Measurements from ENCODE around the gene ACIN1.

ACIN1 gene

DNA sequence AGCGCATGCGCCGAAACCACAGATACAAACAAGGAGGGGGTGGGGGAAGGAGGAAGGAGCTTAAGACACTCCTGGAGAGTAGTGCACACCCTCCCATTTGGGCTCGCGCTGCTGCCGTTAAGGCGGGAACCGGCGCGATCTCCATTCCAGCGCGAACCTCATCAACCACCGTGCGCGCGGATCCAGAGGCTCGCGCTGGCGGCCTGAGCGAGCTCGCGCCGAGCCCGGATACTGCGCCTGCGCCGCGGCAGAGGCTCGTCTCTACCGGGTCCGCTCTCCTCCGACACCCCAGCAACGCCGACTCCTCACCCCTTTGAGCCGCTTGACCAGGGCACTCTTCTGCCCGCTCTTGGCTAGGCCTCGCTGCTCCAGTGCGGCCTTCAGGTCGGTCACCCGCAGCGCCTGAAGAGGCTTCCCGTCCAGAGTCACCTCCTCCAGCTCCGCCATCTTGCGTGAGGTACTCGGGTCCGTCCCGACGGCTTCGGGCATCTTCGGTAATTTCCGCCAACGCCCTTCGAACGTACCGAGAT, at the start of gene ACIN1:
TSS of gene ACIN1 (minus strand) at position 471 of the 530 bp plus-strand sequence. CDS start at position 447, 24 bp downstream.
- no peak for DNase-seq

GRCh38 chr14:23143911-23144310, 49.0 kb upstream of the ACIN1 start:
- no peak for DNase-seq

GRCh38 chr14:23142826-23143225, 47.9 kb upstream of the ACIN1 start:
- no peak for DNase-seq

DNA sequence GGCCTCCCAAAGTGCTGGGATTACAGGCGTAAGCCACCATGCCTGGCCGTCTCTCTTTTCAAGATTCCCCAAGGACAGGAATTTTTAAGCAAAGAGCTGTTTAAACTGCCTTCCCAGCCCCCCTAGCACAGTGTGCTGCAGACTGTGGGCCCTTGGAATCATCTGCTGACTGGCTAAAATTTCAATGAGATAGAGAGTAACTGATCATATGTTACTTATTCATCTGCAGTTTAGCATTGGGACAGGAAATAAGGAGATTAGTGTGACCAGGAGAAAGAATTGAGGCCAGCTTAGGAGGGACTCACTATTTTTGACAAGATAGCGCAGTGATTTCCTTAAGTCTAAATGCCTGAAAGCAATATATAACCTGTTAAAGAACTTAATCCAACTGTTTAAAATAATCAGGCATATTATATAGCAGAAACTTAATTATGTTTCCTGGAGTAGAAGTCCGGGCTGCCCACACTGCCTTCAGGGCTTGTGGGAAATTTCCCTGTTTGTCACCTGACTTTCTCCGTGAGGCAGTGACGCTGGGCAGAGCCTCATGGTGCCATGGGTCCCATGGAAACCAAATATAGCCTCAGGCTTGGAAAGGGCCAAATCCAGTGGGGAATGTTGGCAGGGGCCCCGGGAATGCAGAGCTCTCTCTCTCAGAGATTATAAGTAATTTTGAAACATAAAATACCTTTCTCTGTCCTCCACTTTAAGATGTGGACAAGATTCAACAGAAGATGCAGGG, 46.9 kb upstream of the ACIN1 start:
- DNase-seq = no peak

DNA sequence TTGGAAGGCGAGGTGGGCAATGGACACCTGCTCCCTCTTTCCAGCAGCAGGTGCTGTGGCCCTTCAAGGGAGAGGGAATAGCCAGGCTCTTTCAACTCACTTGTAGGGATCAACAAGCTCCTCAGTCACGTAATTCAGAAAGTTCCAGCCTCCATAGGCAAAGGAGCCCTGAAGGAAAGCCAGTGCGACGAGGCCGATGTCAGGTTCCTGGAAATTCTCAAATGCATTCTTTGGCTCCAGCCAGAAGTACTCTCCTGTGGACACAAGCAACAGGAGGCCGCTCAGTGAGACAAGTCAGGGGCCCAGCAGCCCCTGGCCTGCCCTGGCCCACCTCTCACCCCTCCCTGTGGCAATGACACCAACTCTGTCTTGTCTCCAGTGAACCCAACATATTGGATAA, 45.4 kb upstream of the ACIN1 start:
- DNase-seq = no peak

DNA sequence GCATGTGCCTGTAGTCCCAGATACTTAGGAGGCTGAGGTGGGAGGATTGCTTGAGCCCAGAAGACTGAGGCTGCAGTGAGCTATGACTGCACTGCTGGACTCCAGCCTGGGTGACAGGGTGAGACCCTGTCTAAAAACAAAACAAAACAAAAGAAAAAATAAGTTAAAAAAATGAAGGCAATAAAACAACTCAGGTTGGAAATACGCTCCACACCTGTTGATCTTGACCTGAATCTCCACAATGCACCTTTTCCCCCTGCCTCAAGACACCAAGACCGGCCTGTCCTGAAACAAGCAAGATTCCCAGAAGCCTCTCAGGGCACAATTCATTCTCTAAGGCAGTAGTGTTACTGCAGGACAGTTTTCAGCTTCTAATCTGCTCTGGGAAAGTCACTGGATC, 44.9 kb upstream of the ACIN1 start:
- no peak for DNase-seq

- no peak for DNase-seq
Observed at GRCh38 chr14:23137813-23138535, 43.0 kb upstream of the ACIN1 start.

DNA sequence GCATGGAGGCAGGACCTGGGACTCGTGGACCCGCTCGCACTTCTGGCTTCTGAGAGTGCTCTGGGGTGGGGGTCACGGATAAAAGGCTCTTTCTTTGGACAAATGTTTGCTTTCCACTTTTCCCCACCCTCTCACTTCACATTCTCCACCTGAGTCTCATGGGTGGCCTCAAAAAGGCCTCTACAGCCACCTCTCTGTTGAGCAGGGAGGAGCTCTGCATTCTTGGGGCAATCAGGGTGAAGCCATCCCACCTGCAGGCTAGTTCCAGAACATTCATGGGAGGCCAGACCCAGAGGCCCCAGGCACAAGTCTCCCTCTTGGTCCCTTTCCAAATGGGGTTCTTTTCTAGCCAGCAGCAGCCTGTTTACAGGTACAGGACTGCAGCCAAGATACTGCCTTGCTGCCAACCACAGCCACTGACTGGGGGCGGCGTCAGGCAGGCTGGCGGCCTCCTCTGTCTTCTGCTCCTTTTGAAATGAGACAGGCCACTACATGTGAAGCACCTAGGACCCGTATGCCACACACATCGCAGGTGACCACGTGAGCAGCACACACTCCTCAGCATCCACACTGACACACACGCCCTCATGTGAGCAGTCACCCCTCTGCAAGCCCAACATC, 42.4 kb upstream of the ACIN1 start:
- no peak for DNase-seq

DNA sequence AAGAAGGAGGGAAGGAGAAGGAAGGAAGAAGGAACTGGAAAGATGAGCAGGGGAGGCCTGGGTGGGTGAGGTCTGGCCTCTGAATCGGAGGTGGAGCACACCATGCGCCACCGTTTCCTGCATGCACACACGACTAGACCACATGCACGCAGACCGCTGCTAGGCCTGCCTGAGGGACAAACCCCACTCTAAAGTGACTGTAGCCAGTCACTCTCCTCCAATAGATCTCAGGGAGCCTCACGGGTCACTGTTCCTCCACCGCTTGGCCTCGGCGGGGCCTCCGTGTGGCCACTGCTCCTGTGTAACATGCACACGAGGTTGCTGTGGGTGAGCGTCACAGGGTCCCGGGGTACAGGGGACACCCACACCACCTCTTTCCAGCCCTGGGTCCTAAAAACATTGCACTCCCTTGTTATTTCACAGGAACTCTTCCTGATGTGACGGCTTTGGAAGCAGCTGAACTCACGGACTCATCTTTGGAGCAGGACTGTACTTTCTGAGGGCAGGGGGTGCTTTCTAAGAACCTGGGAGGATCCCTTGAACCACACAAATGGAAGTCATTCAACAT, 41.7 kb upstream of the ACIN1 start:
- DNase-seq = no peak

GRCh38 chr14:23132970-23133369, 38.0 kb upstream of the ACIN1 start:
- no peak for DNase-seq

GRCh38 chr14:23131482-23131881, 36.5 kb upstream of the ACIN1 start:
- DNase-seq = no peak

GRCh38 chr14:23130871-23131270, 35.9 kb upstream of the ACIN1 start:
- no peak for DNase-seq

DNA sequence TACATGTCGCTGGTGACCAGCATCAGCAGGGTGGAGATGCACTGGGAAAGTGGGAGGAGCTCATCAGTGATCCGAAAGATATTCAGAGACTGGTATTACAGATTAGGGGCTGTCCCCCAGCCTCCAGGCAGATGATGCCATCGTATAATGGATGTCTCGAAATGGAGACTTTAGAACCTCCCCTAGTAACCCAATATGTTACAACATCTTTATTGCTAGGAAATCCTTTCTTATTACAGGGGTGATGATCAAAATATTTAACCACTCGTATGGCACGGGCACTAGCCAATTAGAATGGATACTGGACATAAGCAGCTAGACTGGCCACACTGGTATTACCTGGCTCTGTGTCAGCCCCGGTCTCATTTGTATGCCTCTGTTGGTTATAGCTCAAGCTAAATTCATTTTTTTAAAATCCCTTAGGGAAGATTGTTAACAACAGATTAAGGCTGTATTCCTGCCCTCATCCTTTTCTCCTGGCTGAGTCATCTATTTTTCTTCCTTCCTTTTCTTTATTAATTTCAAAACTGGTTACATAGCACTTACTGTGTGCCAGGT, 34.9 kb upstream of the ACIN1 start:
- DNase-seq = no peak

GRCh38 chr14:23128969-23129758, 34.2 kb upstream of the ACIN1 start:
- no peak for DNase-seq

GRCh38 chr14:23127861-23128260, 32.9 kb upstream of the ACIN1 start:
- no peak for DNase-seq

GRCh38 chr14:23126548-23127278, 31.8 kb upstream of the ACIN1 start:
- no peak for DNase-seq

DNA sequence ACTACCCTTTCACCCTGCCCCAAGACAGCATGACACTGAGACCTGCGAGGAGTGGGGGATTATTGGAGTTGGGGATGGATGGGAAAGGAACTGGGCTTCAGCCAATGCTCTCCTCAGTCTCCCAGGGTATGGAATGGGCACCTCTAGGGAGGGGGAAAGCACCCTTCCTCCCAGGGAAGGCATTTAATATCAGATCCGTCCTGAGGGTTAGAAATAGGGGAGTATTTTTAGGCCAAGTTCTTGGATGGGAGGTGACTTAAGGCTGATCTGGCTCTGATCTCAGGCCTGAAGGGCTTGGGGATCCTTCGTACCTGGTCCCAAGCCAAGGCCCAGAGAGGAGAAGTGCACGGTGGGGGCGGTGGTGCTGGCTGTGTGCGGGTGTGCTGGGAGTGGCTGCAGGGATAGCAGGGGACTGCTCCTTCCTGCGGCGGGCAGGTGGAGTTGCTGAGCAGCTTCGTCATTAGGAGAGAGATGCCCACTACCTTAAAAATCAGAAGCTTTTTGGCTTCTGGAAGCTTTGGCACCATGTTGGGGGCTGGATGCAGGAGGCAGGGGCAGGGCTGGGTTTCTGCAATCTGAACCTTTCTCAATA, 31.1 kb upstream of the ACIN1 start:
- DNase-seq = no peak

GRCh38 chr14:23125011-23125410, 30.1 kb upstream of the ACIN1 start:
- no peak for DNase-seq

DNA sequence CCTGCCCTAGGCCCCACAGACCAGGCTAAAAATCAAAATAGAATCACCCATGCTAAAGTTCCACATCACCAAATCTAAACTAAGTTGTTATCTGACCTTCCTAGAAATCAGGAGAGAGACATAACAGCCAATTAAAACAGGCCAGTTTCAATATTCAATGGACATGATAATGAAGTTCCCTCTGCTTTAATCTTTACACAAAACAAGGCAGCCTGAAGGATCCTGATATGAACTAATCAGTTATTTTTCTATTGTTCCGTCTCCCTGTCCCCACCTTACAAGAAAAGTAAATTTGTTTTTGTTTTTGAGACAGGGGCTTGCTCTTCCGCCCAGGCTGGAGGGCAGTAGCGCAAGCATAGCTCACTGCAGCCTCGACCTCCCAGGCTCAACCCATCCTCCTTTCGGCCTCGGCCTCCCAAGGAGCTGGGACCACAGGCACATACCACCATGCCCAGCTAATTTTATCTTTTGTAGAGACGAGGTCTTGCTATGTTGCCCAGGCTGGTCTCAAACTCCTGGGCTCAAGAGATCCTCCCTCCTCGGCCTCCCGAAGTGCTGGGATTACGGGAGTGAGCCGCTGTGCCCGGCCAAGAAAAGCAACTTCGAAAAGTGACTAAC, 29.5 kb upstream of the ACIN1 start:
- no peak for DNase-seq

DNA sequence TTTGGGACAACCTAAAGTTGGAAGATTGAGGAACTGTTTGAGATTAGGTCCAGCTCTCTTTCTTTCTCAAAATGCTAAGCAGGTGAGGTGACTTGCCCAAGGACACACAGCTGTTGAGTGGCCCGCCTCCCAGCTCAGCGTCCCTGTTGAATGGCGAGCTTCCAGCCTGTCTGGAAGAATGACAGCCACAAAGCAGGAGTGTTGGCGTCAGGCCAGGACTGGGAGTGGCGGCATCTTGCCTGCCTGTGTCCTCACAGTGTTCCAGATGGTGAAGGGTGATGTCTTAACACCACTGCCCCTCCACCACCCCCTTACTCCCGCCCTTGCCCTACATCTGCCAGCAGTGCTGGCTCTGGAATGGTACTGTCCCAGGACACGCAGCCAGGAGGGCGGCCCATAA, 28.5 kb upstream of the ACIN1 start:
- no peak for DNase-seq

GRCh38 chr14:23122086-23122485, 27.1 kb upstream of the ACIN1 start:
- no peak for DNase-seq
